Bronchus fibroblast of lung (primary cell): ENCODE data around the gene SPDEF. TPM values are rescaled to one million over a fixed set of nuclear protein-coding genes. Genes with fewer than 3 reads are reported as not detected.

Experiments used
- total RNA-seq: library from RNA; depleted of rRNA; stranded (reverse); fragments of >200 nt; gene quantifications from 2 replicates; pipeline ENCODE4 v1.2.3, GENCODE V29; 2015

Gene SPDEF
- total RNA-seq: not detected in 2 replicates

GRCh38 chr6:34556031-34556471 lies at the start of gene SPDEF:
Gene SPDEF, minus strand, starts transcription at chr6:34556329. Its CDS starts 11,874 bp downstream, at chr6:34544455.

Other genes with a start within 250 kb of the SPDEF start
- gene NUDT3, start 163.7 kb downstream of the SPDEF start, total RNA-seq: 12.8 and 15.5 TPM in 2 replicates
- gene RPS10, start 130.3 kb downstream of the SPDEF start, total RNA-seq: 4,034 and 4,340 TPM in 2 replicates
- gene PACSIN1, start 90.3 kb downstream of the SPDEF start, total RNA-seq: not detected in 2 replicates
- gene ILRUN, start 140.4 kb upstream of the SPDEF start, total RNA-seq: 25.1 and 25.9 TPM in 2 replicates
- gene SNRPC, start 201.2 kb upstream of the SPDEF start, total RNA-seq: 159 and 179 TPM in 2 replicates
- 3.9 and 4.2 TPM in 2 replicates for gene BLTP3A, start 235.8 kb upstream of the SPDEF start, total RNA-seq